Measurements from ENCODE around the gene FGF18. TPM values are rescaled to one million over a fixed set of nuclear protein-coding genes. Genes with fewer than 3 reads are reported as not detected.

The FGF18 gene
- total RNA-seq, 1 donor from 2014 or later: 2.4 TPM

DNA sequence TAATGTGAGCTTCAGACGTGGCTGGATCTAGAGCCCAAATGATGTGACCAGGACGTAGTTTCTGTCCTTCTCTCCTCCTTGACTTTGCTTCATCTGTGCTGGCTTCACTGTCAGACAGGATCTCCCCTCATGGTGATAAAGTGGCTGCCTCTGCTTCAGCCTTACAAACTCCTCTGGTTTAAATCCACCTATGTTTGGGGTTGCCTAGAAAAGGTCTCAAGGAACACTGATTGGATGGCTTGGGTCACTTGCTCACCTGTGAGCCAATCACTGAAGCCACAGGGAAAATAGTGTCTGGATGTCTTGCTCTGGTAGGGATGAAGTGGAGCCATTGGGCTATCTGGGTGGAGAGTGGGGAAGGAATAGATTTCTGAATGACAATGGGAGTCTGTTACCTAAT, 36.1 kb downstream of the FGF18 start:
- Mint-ChIP-seq H3K9me3 (no peaks in the 10 kb centered on the region), H3K4me1 (peaks cover 7% of the 10 kb centered on the region), H3K4me3 (no peak overlapping the region), H3K27me3 (ENCODE audit: low read depth) (no peaks in the 10 kb centered on the region), H3K27ac (ENCODE audit: unreplicated experiment) (no peak overlapping the region), H3K36me3 (ENCODE audit: low read depth) (no peaks in the 10 kb centered on the region)
- no peak for DNase-seq (ENCODE audit: low read depth, low spot score)
- no peak for TF ChIP-seq CTCF (conservative IDR thresholded peaks at IDR 0.05)

DNA sequence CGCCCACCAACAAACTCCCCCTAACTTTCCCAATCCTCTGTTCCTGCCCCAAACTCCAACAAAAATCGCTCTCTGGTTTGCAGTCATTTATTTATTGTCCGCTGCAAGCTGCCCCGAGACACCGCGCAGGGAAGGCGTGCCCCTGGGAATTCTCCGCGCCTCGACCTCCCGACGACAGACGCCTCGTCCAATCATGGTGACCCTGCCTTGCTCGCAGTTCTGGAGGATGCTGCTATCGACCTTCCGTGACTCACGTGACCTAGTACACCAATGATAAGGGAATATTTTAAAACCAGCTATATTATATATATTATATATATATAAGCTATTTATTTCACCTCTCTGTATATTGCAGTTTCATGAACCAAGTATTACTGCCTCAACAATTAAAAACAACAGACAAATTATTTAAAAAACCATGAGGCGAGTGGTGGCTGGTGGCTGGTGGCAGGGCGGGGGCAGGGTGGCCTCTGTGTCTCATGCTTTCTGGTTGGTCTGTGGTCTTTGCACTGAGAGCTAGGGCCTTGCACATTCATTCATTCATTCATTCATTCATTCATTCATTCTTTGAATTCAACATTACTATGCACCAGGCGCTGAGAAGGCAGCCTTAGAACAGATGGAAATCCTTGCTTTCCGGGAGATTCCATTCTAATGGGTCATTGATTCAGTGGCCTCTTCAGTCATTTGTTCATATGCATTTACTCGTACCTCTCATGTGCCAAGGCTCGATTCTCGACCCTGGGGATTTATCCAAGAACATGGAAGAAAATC, 37.9 kb downstream of the FGF18 start:
- Mint-ChIP-seq H3K4me3 (no peak overlapping the region), H3K27me3 (ENCODE audit: low read depth) (no peaks in the 10 kb centered on the region), H3K36me3 (ENCODE audit: low read depth) (no peaks in the 10 kb centered on the region), H3K27ac (ENCODE audit: unreplicated experiment) (no peak overlapping the region), H3K4me1 (peaks cover 7% of the 10 kb centered on the region), H3K9me3 (no peaks in the 10 kb centered on the region)
- no peak for TF ChIP-seq CTCF (conservative IDR thresholded peaks at IDR 0.05)
- no peak for DNase-seq (ENCODE audit: low read depth, low spot score)

- DNase-seq (ENCODE audit: low read depth, low spot score): no peak
- no peak for TF ChIP-seq CTCF (conservative IDR thresholded peaks at IDR 0.05)
- Mint-ChIP-seq H3K27ac (ENCODE audit: unreplicated experiment) (peak overlapping the region; percentile 67), H3K27me3 (ENCODE audit: low read depth) (no peaks in the 10 kb centered on the region), H3K4me3 (no peak overlapping the region), H3K36me3 (ENCODE audit: low read depth) (no peaks in the 10 kb centered on the region), H3K9me3 (no peaks in the 10 kb centered on the region), H3K4me1 (peaks cover 7% of the 10 kb centered on the region)
These were observed 40.4 kb downstream of the FGF18 start for GRCh38 chr5:171459839-171460238.

GRCh38 chr5:171462136-171462927, 42.9 kb downstream of the FGF18 start:
- no peak overlapping the region for H3K27ac Mint-ChIP-seq (ENCODE audit: unreplicated experiment)
- no peak for DNase-seq (ENCODE audit: low read depth, low spot score)
- no peak overlapping the region for H3K4me3 Mint-ChIP-seq
- H3K36me3 Mint-ChIP-seq (ENCODE audit: low read depth): no peaks in the 10 kb centered on the region
- H3K27me3 Mint-ChIP-seq (ENCODE audit: low read depth): no peaks in the 10 kb centered on the region
- H3K9me3 Mint-ChIP-seq: no peaks in the 10 kb centered on the region
- H3K4me1 Mint-ChIP-seq: peaks cover 5% of the 10 kb centered on the region
- TF ChIP-seq CTCF (conservative IDR thresholded peaks at IDR 0.05): no peak

DNA sequence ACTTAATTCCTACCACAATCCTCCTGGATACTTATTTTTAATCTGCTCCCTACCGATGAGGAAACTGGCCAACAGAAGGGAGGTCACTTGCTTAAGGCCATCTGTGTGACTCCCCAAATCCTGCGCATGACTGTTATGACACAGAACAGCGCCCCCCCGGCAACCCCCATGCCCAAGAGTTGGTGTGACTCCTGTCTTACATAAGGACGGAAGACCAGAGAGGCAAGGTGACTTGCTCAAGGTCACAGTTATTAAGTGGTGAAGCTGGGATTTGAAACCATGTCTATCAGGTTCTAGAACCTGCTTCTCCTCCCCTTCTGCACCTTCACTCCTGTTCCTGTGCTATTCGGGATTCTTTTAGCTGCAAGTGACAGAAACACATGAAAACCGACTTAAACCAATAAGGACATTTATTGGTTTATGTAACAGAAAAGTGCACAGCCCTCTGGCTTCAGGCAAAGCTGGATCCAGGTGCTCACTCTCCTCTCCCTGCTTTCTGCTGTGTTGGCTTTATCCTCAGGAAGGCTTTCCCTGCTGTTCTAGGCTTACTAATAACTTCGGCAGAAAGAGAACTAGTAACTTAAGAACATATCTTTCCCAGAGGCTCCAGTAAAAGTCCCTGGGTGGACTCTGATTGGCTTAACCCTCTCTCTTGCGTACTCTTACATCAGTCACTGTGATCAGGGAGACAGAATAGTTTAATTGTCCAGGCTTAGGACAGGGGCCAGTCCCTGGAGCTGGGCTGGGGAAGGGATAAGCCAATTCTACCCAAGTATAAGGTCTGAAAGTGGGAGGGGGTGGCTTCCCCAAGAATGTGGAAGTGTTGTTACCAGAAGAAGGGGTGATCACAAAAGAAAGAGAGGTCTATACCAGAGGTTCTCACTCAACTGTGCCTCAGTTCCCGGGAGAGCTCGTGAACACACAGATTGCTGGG, 43.7 kb downstream of the FGF18 start:
- TF ChIP-seq CTCF (conservative IDR thresholded peaks at IDR 0.05): no peak
- Mint-ChIP-seq H3K36me3 (ENCODE audit: low read depth) (no peaks in the 10 kb centered on the region), H3K27me3 (ENCODE audit: low read depth) (no peaks in the 10 kb centered on the region), H3K27ac (ENCODE audit: unreplicated experiment) (no peak overlapping the region), H3K4me1 (peaks cover 5% of the 10 kb centered on the region), H3K4me3 (no peak overlapping the region), H3K9me3 (no peaks in the 10 kb centered on the region)
- no peak for DNase-seq (ENCODE audit: low read depth, low spot score)

Measured in neural crest cell (in vitro differentiated cells).